Keratinocyte (primary cell): ENCODE measurements around the gene SLC1A1. TPM values are rescaled to one million over a fixed set of nuclear protein-coding genes. Genes with fewer than 3 reads are reported as not detected.

Experiments
- DNase-seq: peaks from one replicate; pipeline ENCODE4 v3.0.0-alpha.2; 2011; ENCODE audit warnings: low read depth, missing footprints, low spot score
- FAIRE-seq: peaks from 2 replicates; lab custom pipeline; 2011; peaks lifted over from hg19 to GRCh38; lab: Jason Lieb, UNC
- H2AFZ ChIP-seq: 2 replicates; pipeline ENCODE4 v1.6.0; 2012; ENCODE audit warnings: low read length, control low read depth, inconsistent platforms; ENCODE audit not compliant: control insufficient read depth
- H3K27ac ChIP-seq: 2 replicates; pipeline ENCODE4 v1.5.1; 2011; ENCODE audit warnings: low read length; ENCODE audit not compliant: control insufficient read depth, insufficient read depth
- H3K27me3 ChIP-seq: 3 replicates; pipeline ENCODE4 v1.6.0; 2011; ENCODE audit warnings: low read length; ENCODE audit not compliant: control insufficient read depth, insufficient read depth; ENCODE audit errors: extremely low read depth
- H3K36me3 ChIP-seq, 2 experiments: 2 replicates in 1 of 2; 3 replicates in 1 of 2; pipeline ENCODE4 v1.5.1; 2011; ENCODE audit warnings: low read length in 2 of 2, mild to moderate bottlenecking in 1 of 2; ENCODE audit not compliant: control insufficient read depth in 2 of 2, insufficient read depth in 2 of 2; ENCODE audit errors: extremely low read depth in 1 of 2
- H3K4me1 ChIP-seq: 3 replicates; pipeline ENCODE4 v1.5.1; 2011; ENCODE audit warnings: low read length; ENCODE audit not compliant: control insufficient read depth, insufficient read depth; ENCODE audit errors: extremely low read depth
- H3K4me2 ChIP-seq: 3 replicates; pipeline ENCODE4 v1.6.0; 2011; ENCODE audit warnings: low read depth, low read length; ENCODE audit not compliant: control insufficient read depth, insufficient read depth; ENCODE audit errors: extremely low read depth
- H3K4me3 ChIP-seq, 3 experiments: fragments of 200-600 bp in 1 of 3; sonication (generic) in 1 of 3; 2 replicates in 2 of 3; 3 replicates in 1 of 3; pipeline ENCODE4 v1.5.1; 2011 to 2016; ENCODE audit warnings: low read length in 3 of 3, mild to moderate bottlenecking in 3 of 3, control low read depth in 2 of 3, inconsistent platforms in 1 of 3, low read depth in 1 of 3, mixed read lengths in 1 of 3, mixed run types in 1 of 3, moderate library complexity in 1 of 3; ENCODE audit not compliant: control insufficient read depth in 2 of 3, insufficient read depth in 2 of 3; ENCODE audit errors: extremely low read depth in 1 of 3
- H3K79me2 ChIP-seq: 2 replicates; pipeline ENCODE4 v1.6.0; 2012; ENCODE audit warnings: low read length; ENCODE audit not compliant: control insufficient read depth, insufficient read depth
- H3K9ac ChIP-seq: 3 replicates; pipeline ENCODE4 v1.6.0; 2011; ENCODE audit warnings: low read length; ENCODE audit not compliant: control insufficient read depth, insufficient read depth; ENCODE audit errors: extremely low read depth
- H3K9me1 ChIP-seq: 3 replicates; pipeline ENCODE4 v1.6.0; 2011; ENCODE audit warnings: low read length; ENCODE audit not compliant: control insufficient read depth, insufficient read depth; ENCODE audit errors: extremely low read depth
- H3K9me3 ChIP-seq: 2 replicates; pipeline ENCODE4 v1.5.1; 2012; ENCODE audit warnings: low read depth, low read length; ENCODE audit not compliant: control insufficient read depth
- H4K20me1 ChIP-seq: 3 replicates; pipeline ENCODE4 v1.6.0; 2011; ENCODE audit warnings: low read length; ENCODE audit not compliant: control insufficient read depth, insufficient read depth; ENCODE audit errors: extremely low read depth
- EZH2 ChIP-seq: IDR thresholded peaks from one replicate; pipeline ENCODE4 v1.6.1; 2012; ENCODE audit warnings: inconsistent platforms, mild to moderate bottlenecking, low read length, moderate library complexity
- dilution Hi-C: fragments of 300-500 bp; cut with MboI; formaldehyde crosslinking; loops from one replicate; pipeline ENCODE4 v1.7.0; 2020; ENCODE audit warnings: low sequenced_read_pairs; ENCODE audit not compliant: extremely low pct_ligation_motif_present
- polyA plus RNA-seq, 5 experiments: library from polyadenylated mRNA; depleted of rRNA in 3 of 5; stranded (reverse) in 3 of 5; stranded (forward) in 1 of 5; unstranded in 1 of 5; fragments of >200 nt; gene quantifications; 1 replicate in 1 of 5; 2 replicates in 3 of 5; 3 replicates in 1 of 5; pipeline versions ENCODE4 v1.2.1 to v1.2.3, GENCODE V29; 2011 to 2012; ENCODE audit warnings: missing spikeins in 2 of 5, low read depth in 1 of 5, low replicate concordance in 1 of 5
- TF ChIP-seq, protein P1 (sequence below), 3 experiments: IDR thresholded peaks in 1 of 3; conservative IDR thresholded peaks in 1 of 3; optimal IDR thresholded peaks in 1 of 3; 2 replicates in 2 of 3; 3 replicates in 1 of 3; pipeline versions ENCODE3 to v1.5.1; 2011; ENCODE audit warnings: low read length in 3 of 3, mild to moderate bottlenecking in 3 of 3, moderate library complexity in 2 of 3, control low read depth in 1 of 3, inconsistent platforms in 1 of 3; ENCODE audit not compliant: insufficient read depth in 2 of 3; ENCODE audit errors: extremely low read depth in 1 of 3

The SLC1A1 gene
- polyA plus RNA-seq, 1 donor (not counting 4 experiments of a cell fraction or from before 2014, with no cell fraction given) = 0.20 TPM

DNA sequence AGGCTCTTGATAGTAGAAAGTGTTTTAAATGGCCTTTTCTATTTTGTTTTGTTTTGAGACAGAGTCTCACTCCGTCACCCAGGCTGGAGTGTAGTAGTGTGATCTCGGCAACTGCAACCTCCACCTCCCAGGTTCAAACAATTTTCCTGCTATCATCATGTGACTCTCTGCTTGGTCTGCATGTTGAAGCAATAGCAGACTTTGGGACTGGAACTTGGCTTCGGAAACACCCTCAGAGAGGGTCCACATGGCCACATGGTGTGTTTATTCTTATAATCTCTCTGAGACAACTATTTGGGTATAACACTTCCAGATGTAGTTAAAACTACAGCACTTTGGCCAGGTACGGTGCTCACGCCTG is 10.9 kb downstream of the SLC1A1 start:
- Histone ChIP-seq H3K27ac (no peak overlapping the region), H3K9me3 (no peaks in the 10 kb centered on the region), H3K36me3 (no peaks in the 10 kb centered on the region), H3K9me1 (no peaks in the 10 kb centered on the region), H3K79me2 (no peaks in the 10 kb centered on the region), H3K4me2 (no peak overlapping the region), H4K20me1 (no peaks in the 10 kb centered on the region), H3K27me3 (no peaks in the 10 kb centered on the region), H3K9ac (no peak overlapping the region), H3K4me3 (no peak overlapping the region), H3K4me1 (no peaks in the 10 kb centered on the region), H2AFZ (no peak overlapping the region)
- DNase-seq (no peak), FAIRE-seq (no peak)
- dilution Hi-C loops = no loop called here
- no peak for TF ChIP-seq EZH2
- TF ChIP-seq, protein P1, sequence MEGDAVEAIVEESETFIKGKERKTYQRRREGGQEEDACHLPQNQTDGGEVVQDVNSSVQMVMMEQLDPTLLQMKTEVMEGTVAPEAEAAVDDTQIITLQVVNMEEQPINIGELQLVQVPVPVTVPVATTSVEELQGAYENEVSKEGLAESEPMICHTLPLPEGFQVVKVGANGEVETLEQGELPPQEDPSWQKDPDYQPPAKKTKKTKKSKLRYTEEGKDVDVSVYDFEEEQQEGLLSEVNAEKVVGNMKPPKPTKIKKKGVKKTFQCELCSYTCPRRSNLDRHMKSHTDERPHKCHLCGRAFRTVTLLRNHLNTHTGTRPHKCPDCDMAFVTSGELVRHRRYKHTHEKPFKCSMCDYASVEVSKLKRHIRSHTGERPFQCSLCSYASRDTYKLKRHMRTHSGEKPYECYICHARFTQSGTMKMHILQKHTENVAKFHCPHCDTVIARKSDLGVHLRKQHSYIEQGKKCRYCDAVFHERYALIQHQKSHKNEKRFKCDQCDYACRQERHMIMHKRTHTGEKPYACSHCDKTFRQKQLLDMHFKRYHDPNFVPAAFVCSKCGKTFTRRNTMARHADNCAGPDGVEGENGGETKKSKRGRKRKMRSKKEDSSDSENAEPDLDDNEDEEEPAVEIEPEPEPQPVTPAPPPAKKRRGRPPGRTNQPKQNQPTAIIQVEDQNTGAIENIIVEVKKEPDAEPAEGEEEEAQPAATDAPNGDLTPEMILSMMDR (optimal IDR thresholded peaks at IDR 0.05 in 1 of 3, IDR thresholded peaks at IDR 0.05 in 1 of 3, conservative IDR thresholded peaks at IDR 0.05 in 1 of 3; ENCODE audit: extremely low read depth in 1 of 3, insufficient read depth in 2 of 3, low read length in 3 of 3) = no peak

DNA sequence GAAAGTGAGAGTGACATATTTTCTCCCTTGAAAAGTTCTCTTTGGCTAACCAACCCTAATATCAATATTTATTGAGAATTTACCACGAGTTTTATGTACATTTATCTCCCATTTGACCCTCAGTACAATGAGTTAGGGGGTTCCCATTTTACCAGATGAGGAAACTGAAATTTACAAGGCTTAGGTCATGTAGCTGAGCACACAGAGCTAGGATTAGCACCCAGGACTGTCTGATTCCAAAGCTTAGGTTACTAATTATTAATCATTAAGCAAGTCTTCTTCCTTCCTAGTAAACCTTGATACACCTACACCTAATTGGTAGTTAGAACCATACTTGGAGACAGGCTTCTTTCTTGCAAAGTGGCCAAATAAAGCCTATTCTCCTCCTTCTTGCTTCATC is 12.2 kb downstream of the SLC1A1 start:
- H4K20me1 ChIP-seq = no peaks in the 10 kb centered on the region
- no peaks in the 10 kb centered on the region for H3K27me3 ChIP-seq
- H3K27ac ChIP-seq = no peak overlapping the region
- H3K9me1 ChIP-seq = no peaks in the 10 kb centered on the region
- H2AFZ ChIP-seq = no peak overlapping the region
- H3K36me3 ChIP-seq = no peaks in the 10 kb centered on the region
- H3K9ac ChIP-seq = no peak overlapping the region
- DNase-seq (no peak), FAIRE-seq (no peak)
- no peaks in the 10 kb centered on the region for H3K9me3 ChIP-seq
- no peaks in the 10 kb centered on the region for H3K4me1 ChIP-seq
- no peaks in the 10 kb centered on the region for H3K79me2 ChIP-seq
- no peak overlapping the region for H3K4me2 ChIP-seq
- H3K4me3 ChIP-seq = no peak overlapping the region
- TF ChIP-seq EZH2 = no peak
- TF ChIP-seq, protein P1 (optimal IDR thresholded peaks at IDR 0.05 in 1 of 3, IDR thresholded peaks at IDR 0.05 in 1 of 3, conservative IDR thresholded peaks at IDR 0.05 in 1 of 3; ENCODE audit: extremely low read depth in 1 of 3, insufficient read depth in 2 of 3, low read length in 3 of 3) = no peak
- dilution Hi-C loops = no loop called here
